Karpas-422 (cell line): ENCODE results near the gene PSMD11. TPM values are rescaled to one million over a fixed set of nuclear protein-coding genes. Genes with fewer than 3 reads are reported as not detected.

Experiments used
- DNase-seq: peaks from one replicate; pipeline ENCODE4 v3.0.0-alpha.2; 2015
- H2AFZ ChIP-seq: fragments of 200-600 bp; sonication (generic); 2 replicates; pipeline ENCODE4 v1.6.1; 2014; ENCODE audit warnings: antibody characterized with exemption, low read length, mixed read lengths
- H3K27ac ChIP-seq: fragments of 200-600 bp; sonication (generic); 2 replicates; pipeline ENCODE4 v1.5.1; 2014; ENCODE audit warnings: mild to moderate bottlenecking, low read length, moderate library complexity
- H3K27me3 ChIP-seq: fragments of 200-600 bp; sonication (generic); 2 replicates; pipeline ENCODE4 v1.6.1; 2014; ENCODE audit warnings: low read length, mixed read lengths
- H3K36me3 ChIP-seq: fragments of 200-600 bp; sonication (generic); 2 replicates; pipeline ENCODE4 v1.6.1; 2014; ENCODE audit warnings: low read length, mixed read lengths; ENCODE audit not compliant: insufficient read depth
- H3K4me1 ChIP-seq: fragments of 200-600 bp; sonication (generic); 2 replicates; pipeline ENCODE4 v1.6.1; 2014; ENCODE audit warnings: mild to moderate bottlenecking, low read length, mixed read lengths
- H3K4me2 ChIP-seq: fragments of 200-600 bp; sonication (generic); 2 replicates; pipeline ENCODE4 v1.6.1; 2014; ENCODE audit warnings: low read length, low read depth, mild to moderate bottlenecking; ENCODE audit not compliant: poor library complexity, severe bottlenecking
- H3K4me3 ChIP-seq: fragments of 200-600 bp; sonication (generic); 2 replicates; pipeline ENCODE4 v1.5.1; 2014; ENCODE audit warnings: mild to moderate bottlenecking, antibody characterized with exemption, low read length, mixed read lengths
- H3K79me2 ChIP-seq: fragments of 200-600 bp; sonication (generic); 2 replicates; pipeline ENCODE4 v1.6.1; 2014; ENCODE audit warnings: mild to moderate bottlenecking, low read length, mixed read lengths
- H3K9ac ChIP-seq: fragments of 200-600 bp; sonication (generic); 2 replicates; pipeline ENCODE4 v1.6.0; 2014; ENCODE audit warnings: low read length
- H3K9me2 ChIP-seq: fragments of 200-600 bp; sonication (generic), shearing (Covaris generic); replicated peaks from 2 replicates; pipeline ENCODE4 v1.6.0; 2014; ENCODE audit warnings: mild to moderate bottlenecking, low read length, moderate library complexity; ENCODE audit not compliant: insufficient read depth
- H3K9me3 ChIP-seq: fragments of 300-700, 200-600 bp; sonication (generic); 2 replicates; pipeline ENCODE4 v1.6.1; 2014; ENCODE audit warnings: low read length, mixed read lengths
- H4K20me1 ChIP-seq: fragments of 200-600 bp; sonication (generic); 2 replicates; pipeline ENCODE4 v1.6.1; 2014; ENCODE audit warnings: mild to moderate bottlenecking, antibody characterized with exemption, low read length, low read depth; ENCODE audit not compliant: insufficient read depth
- total RNA-seq: library from RNA; depleted of rRNA; stranded (reverse); fragments of >200 nt; shearing (Covaris generic); gene quantifications from 2 replicates; pipeline ENCODE4 v1.2.3, GENCODE V29; 2014; ENCODE audit warnings: low replicate concordance

The PSMD11 gene
- total RNA-seq, 1 experiment from 2014 or later: 79.6 TPM

GRCh38 chr17:32467949-32468348 lies 23.6 kb downstream of the PSMD11 start:
- no peaks in the 10 kb centered on the region for H3K9me3 ChIP-seq
- H3K27ac ChIP-seq: no peak overlapping the region
- H3K36me3 ChIP-seq: peaks cover 62% of the 10 kb centered on the region
- H3K79me2 ChIP-seq: peaks cover 47% of the 10 kb centered on the region
- no peak for DNase-seq
- no peak overlapping the region for H3K4me3 ChIP-seq
- no peak overlapping the region for H3K9ac ChIP-seq
- no peak overlapping the region for H2AFZ ChIP-seq
- H3K27me3 ChIP-seq: no peaks in the 10 kb centered on the region
- H3K4me2 ChIP-seq: no peak overlapping the region
- no peaks in the 10 kb centered on the region for H3K9me2 ChIP-seq
- peaks cover 10% of the 10 kb centered on the region; the same call in 1 of the 2 replicates for H4K20me1 ChIP-seq
- no peaks in the 10 kb centered on the region for H3K4me1 ChIP-seq

- H3K27me3 ChIP-seq: no peaks in the 10 kb centered on the region
Observed at GRCh38 chr17:32470405-32471167, 26.3 kb downstream of the PSMD11 start.

GRCh38 chr17:32471652-32472051 lies 27.3 kb downstream of the PSMD11 start:
- Histone ChIP-seq H3K4me2 (no peak overlapping the region), H3K36me3 (peaks cover 59% of the 10 kb centered on the region), H3K27me3 (no peaks in the 10 kb centered on the region), H3K79me2 (peaks cover 25% of the 10 kb centered on the region), H3K9me2 (no peaks in the 10 kb centered on the region), H4K20me1 (0 out of 2 replicates have a peak, but pooled peaks cover 5% of the 10 kb centered on the region), H3K4me1 (no peaks in the 10 kb centered on the region), H3K4me3 (no peak overlapping the region), H3K9ac (no peak overlapping the region), H2AFZ (no peak overlapping the region), H3K9me3 (no peaks in the 10 kb centered on the region), H3K27ac (no peak overlapping the region)
- DNase-seq: no peak

More at GRCh38 chr17:32470405-32471167, 26.3 kb downstream of the PSMD11 start:
- no peak overlapping the region for H3K9ac ChIP-seq
- no peaks in the 10 kb centered on the region for H3K9me3 ChIP-seq
- H3K4me3 ChIP-seq: no peak overlapping the region
- H2AFZ ChIP-seq: no peak overlapping the region
- peaks cover 57% of the 10 kb centered on the region for H3K36me3 ChIP-seq
- H3K9me2 ChIP-seq: no peaks in the 10 kb centered on the region
- peaks cover 28% of the 10 kb centered on the region for H3K79me2 ChIP-seq
- H3K27ac ChIP-seq: no peak overlapping the region
- DNase-seq: no peak
- no peak overlapping the region for H3K4me2 ChIP-seq
- no peaks in the 10 kb centered on the region for H3K4me1 ChIP-seq
- H4K20me1 ChIP-seq: 0 out of 2 replicates have a peak, but pooled peaks cover 5% of the 10 kb centered on the region

GRCh38 chr17:32475258-32475657 lies 30.9 kb downstream of the PSMD11 start:
- H3K36me3 ChIP-seq: peaks cover 56% of the 10 kb centered on the region
- no peaks in the 10 kb centered on the region for H4K20me1 ChIP-seq
- H3K79me2 ChIP-seq: peaks cover 5% of the 10 kb centered on the region; the same call in 1 of the 2 replicates
- H3K4me1 ChIP-seq: no peaks in the 10 kb centered on the region
- H2AFZ ChIP-seq: no peak overlapping the region
- H3K9ac ChIP-seq: no peak overlapping the region
- DNase-seq: no peak
- no peaks in the 10 kb centered on the region for H3K9me3 ChIP-seq
- H3K4me3 ChIP-seq: no peak overlapping the region
- H3K27ac ChIP-seq: no peak overlapping the region
- H3K27me3 ChIP-seq: no peaks in the 10 kb centered on the region
- H3K9me2 ChIP-seq: no peaks in the 10 kb centered on the region
- no peak overlapping the region for H3K4me2 ChIP-seq

- H3K4me3 ChIP-seq: no peak overlapping the region
- H3K4me1 ChIP-seq: no peaks in the 10 kb centered on the region
- no peaks in the 10 kb centered on the region for H3K9me3 ChIP-seq
- no peak overlapping the region for H3K9ac ChIP-seq
- DNase-seq: no peak
- no peaks in the 10 kb centered on the region for H3K79me2 ChIP-seq
- no peaks in the 10 kb centered on the region for H4K20me1 ChIP-seq
- H3K27ac ChIP-seq: no peak overlapping the region
- H2AFZ ChIP-seq: no peak overlapping the region
- no peak overlapping the region for H3K4me2 ChIP-seq
- peaks cover 48% of the 10 kb centered on the region for H3K36me3 ChIP-seq
- no peaks in the 10 kb centered on the region for H3K9me2 ChIP-seq
- H3K27me3 ChIP-seq: no peaks in the 10 kb centered on the region
Observed at GRCh38 chr17:32477220-32477619, 32.9 kb downstream of the PSMD11 start.

- Histone ChIP-seq H3K9me2 (no peaks in the 10 kb centered on the region), H3K4me2 (no peak overlapping the region), H2AFZ (no peak overlapping the region), H4K20me1 (no peaks in the 10 kb centered on the region; the same call in 1 of the 2 replicates), H3K4me1 (no peaks in the 10 kb centered on the region; the same call in 1 of the 2 replicates), H3K27me3 (no peaks in the 10 kb centered on the region), H3K9ac (no peak overlapping the region), H3K27ac (no peak overlapping the region), H3K79me2 (no peaks in the 10 kb centered on the region), H3K9me3 (no peaks in the 10 kb centered on the region), H3K4me3 (no peak overlapping the region), H3K36me3 (peaks cover 45% of the 10 kb centered on the region)
- no peak for DNase-seq
Observed at GRCh38 chr17:32479074-32479617, 34.8 kb downstream of the PSMD11 start.

GRCh38 chr17:32481193-32481592 lies 36.9 kb downstream of the PSMD11 start:
- no peak overlapping the region for H3K9ac ChIP-seq
- no peaks in the 10 kb centered on the region for H3K27me3 ChIP-seq
- H3K27ac ChIP-seq: no peak overlapping the region
- H3K4me2 ChIP-seq: no peak overlapping the region
- H3K36me3 ChIP-seq: peaks cover 33% of the 10 kb centered on the region
- no peak for DNase-seq
- H2AFZ ChIP-seq: no peak overlapping the region
- no peaks in the 10 kb centered on the region for H3K79me2 ChIP-seq
- no peaks in the 10 kb centered on the region for H3K9me2 ChIP-seq
- no peaks in the 10 kb centered on the region; the same call in 1 of the 2 replicates for H4K20me1 ChIP-seq
- peaks cover 3% of the 10 kb centered on the region for H3K4me1 ChIP-seq
- no peak overlapping the region for H3K4me3 ChIP-seq
- no peaks in the 10 kb centered on the region for H3K9me3 ChIP-seq

- DNase-seq: no peak
- Histone ChIP-seq H3K4me2 (no peak overlapping the region), H3K27me3 (no peaks in the 10 kb centered on the region), H3K9me3 (no peaks in the 10 kb centered on the region), H3K27ac (no peak overlapping the region), H3K4me3 (no peak overlapping the region), H3K79me2 (no peaks in the 10 kb centered on the region), H4K20me1 (peaks cover 4% of the 10 kb centered on the region; the same call in 1 of the 2 replicates), H3K9me2 (no peaks in the 10 kb centered on the region), H3K9ac (no peak overlapping the region), H3K36me3 (peaks cover 23% of the 10 kb centered on the region; the same call in 1 of the 2 replicates), H2AFZ (no peak overlapping the region), H3K4me1 (peaks cover 5% of the 10 kb centered on the region)
Observed at GRCh38 chr17:32482568-32483320, 38.4 kb downstream of the PSMD11 start.
